ENCODE measurements around the gene RAB18.

GRCh38 chr10:27569946-27570345 lies 65.8 kb downstream of the RAB18 start:
- TF ChIP-seq CTCF (IDR thresholded peaks at IDR 0.05) (no peak), ZFX (IDR thresholded peaks at IDR 0.05; ENCODE audit: borderline replicate concordance) (no peak)

All from 22Rv1 (cell line).